NCI-H510A treated with DMSO at 0.1 percent for 48 hours (cell line): ENCODE data around the gene SREBF1.

Experiments
- DNase-seq: peaks from one replicate; lab custom pipeline; 2025; lab: John Stamatoyannopoulos, UW

Gene SREBF1

DNA sequence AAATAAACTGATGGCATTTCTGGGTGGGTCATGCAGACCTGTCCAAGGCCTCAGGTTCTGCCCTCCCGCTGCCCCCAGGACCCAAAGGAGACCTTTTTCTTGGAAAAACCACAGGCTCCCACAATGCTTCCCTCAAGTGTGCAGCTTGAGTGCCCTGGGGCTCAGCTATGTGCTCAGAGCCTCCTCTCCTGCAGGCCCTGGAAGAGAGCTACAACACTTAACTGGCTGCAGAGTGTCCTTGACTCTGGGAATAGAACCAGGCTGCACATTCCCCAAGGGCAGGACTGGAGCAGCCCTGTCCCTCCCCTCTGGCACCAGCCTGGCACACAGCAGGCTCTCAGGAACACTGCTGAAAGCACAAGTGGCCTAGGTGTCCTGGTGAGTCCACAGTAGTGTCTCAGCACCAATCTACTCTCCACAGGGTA is 4.8 kb upstream of the SREBF1 start:
- DNase-seq = peak; percentile 58

DNA sequence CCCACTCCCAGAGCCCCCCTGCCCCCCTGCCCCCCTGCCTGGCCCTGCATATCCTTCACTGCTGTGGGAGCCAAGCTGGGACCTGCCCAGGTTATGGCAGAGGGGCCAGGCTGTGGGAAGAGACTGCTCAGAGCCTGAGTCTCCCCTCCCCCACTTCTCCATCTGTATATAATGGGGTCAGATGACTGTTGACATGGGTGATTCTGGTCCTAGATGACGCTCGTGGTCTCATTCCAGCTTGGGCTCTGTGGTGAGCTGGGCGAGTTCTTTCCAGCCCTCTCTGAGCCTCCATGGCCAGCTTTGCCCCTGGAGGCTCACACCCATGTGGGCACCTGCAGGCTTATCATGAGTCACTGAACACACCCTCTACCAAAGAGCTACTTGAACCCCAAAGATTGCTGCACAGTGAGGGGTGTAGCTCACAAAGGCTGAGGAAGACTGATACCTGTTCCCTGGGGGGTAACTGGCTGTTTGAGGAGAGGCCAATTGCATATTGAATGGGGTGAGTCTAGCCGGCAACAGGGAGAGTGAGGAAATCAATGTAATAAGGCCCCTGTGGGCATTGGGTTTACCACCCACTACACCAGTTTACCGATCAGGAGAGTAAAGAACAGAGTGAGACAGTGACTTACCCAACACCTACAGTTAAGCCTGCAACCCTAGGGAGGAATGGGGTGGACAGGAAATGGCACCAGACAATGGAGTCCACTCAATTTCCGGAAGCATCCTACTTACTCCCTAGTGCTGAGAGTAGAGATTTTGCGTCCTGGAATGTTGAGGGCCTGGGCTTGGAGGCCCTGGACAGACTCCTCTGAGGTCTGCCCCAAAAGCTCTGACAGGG is 4.2 kb upstream of the SREBF1 start:
- peak; percentile 39 for DNase-seq

DNA sequence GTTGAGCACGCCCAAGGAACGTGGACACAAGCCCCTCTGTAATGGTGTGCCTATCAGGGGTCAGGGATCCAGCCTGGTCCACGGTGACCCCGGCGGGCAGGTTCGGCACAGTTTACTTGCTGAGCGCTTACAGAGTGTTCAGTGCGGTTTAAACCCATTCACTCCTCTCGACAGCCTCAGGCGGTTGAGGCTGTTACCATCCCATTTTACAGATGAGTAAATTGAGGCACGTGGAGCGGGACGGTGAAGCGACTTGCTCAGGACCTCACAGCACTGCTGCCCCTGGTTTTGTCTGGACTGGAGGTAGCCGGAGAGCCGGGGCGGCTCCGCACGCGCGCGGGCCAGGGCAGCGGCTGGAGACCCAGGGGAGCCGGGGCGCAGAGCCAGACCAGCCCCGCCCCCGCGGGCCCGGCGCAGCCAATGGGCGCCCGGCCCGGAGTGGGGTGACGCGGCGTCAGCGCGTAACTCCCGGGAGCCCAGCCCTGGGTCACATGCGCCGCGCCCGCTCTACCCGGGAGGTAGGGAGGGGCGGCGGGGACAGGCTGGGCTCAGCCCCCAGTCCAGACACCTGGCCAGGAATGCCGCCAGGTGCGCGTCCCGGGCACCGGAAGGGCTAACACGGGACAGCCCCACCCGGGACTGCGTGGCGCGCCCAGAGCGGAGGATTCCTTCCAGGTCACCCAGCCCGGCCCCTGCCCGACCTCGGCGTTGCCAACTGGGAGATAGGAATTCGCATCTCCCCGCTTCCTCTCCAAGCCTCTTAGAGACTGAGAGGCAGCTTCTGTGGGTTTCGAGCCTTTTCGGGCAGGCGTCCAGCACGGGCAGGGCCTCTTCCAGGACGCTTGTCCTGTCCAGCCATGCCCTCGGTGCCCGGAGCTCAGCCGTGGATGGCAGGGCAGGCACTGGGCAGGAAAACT is 3.3 kb upstream of the SREBF1 start:
- DNase-seq = peak; percentile 80

DNA sequence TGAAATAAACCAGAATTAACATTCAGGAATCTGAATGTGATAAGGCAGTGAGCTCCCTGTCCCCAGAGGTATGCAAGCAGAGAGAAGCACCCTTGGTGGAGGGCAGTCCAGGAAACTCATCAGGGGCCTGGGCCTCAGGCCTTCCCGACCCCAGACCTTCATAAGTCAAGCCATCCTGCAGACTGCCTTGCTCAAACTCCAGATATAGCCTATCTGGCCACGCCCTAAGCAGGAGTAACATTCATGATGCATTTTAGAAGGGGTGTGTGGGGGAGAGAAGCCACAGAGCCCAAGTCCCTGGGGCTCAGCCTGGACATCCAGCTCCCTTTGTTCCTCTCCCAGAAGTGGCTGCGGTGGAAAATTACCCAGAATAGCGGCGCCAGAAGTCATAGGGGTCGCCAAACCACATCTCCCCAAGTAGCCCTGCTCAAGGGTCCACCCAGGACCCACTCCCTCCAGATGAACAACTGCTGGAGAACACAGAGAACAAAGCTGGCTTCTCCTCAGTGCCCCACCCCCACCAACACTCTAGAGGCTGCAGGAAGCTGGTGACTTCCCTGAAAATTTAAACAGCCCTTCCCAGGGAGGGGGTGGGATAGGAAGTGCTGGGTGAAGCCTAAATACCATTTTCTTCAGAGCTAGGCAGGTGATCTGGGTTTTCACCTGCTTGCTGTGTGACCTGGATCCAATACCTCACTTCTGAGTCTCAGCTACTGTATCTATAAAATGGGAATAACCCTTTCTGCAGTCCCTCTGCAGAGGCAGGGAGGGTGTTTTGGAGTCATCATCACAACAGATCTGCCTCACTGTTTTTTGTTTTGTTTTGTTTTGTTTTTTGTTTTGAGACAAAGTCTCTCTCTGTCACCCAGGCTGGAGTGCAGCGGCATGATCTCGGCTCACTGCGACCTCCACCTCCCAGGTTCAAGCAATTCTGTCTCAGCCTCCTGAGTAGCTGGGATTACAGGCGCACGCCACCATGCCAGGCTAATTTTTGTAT is 1.5 kb upstream of the SREBF1 start:
- peak; percentile 61 for DNase-seq

DNA sequence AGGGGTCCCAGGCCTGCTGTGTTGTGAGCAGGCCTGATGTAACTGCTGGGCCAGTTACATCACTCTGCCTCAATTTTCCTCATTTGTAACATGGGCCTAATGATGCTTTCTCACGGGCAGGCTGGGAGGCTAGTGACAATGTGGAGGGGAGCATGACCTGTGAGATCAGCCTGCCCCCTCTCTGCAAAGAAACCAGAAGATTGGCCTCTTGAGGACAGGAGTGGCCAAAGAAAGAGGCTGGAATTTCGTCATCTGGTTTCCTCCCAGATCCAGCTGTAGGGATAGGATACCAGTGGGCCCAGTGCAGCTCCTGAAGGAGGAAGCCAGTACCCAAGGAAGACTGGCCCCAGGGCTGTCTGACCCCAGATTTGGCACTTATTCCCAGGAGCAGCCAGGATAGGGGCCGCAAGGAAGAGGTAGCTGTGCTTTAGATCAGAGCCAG is 615 bp upstream of the SREBF1 start:
- no peak for DNase-seq

DNA sequence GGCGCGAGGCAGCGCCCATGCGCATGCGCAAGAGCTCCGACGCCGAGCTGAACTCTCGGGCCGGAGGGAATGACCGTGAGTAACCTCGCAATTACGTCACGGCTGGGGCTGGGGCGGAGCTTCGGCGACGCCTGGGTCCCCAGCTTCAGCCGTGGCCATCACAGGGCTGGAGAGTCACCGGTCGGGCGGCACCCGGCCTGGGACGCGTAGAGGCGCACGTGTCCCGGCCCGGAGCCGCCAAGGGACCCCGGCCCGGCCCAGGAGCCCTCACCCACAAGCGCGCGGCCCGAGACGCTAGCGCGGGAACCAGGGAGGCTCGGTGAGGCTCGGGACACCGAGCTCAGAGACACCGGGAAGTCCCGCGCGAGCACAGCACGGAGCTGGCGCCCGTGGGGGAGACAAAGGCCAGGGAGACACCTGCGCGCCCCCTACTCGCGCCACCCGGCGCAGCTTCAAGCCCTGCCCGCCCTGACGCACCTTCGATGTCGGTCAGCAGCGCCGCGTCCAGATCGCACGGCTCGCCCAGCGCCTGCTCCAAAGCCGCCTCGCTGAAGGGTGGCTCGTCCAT is 452 bp downstream of the SREBF1 start:
- peak; percentile 93 for DNase-seq

DNA sequence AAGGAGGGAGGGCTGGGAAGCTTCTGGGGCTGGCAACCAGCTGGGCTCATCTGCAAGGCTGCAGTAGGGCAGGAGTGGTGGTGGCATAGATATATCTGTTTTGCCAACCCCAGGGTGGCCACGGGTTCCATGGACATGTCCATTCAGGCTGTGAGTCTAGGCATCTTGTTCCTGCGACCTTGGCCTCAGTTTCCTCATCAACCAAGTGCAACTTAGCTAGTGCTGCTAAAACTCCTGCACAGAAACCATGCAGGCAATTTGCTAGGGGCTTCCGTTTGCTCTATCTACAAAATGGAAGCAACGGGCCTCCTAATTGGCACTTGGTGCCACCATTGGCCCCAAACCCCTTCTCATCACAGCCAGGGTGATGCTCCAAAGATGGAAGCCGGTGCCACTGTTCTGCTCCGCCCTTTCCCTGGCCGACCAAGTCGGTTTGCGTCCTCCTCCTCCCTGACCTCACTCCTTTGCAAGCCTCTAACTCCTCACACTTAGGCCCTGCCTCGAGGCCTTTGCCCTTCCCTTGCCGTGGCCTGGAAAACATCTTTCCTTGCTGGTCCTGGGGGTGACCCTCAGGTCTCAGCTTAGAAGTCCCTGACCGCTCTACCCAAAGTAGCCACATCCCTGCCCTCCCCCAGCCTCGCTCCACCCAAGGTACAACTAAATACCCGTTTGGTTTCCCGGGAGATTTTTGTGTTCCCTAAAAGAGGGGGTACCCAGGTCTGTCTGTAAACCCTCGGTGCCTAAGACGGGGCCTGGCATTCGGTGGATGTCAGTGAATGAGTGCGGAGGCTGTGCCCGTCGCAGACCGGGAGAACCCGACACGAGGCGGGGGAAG is 1.2 kb downstream of the SREBF1 start:
- no peak for DNase-seq

DNA sequence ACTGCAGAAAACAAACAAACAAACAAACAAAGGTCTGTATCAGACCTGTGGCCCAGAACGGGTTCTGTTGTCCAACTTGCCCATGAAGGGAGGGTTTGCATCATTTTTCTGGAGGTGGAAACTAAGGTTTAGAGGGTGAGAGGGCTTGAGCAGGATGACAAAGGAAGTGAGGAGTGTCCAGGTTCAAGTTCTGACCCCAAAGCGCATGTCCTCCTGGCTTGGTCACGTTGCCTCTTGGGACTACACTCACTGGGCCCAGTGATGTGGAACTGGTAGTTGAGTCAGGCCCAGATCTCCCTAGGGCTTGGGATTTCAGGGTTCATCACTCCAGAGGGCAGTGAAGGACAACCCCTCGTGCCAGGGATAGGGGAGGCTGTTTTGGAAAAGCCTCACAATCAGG is 1.8 kb downstream of the SREBF1 start:
- no peak for DNase-seq

DNA sequence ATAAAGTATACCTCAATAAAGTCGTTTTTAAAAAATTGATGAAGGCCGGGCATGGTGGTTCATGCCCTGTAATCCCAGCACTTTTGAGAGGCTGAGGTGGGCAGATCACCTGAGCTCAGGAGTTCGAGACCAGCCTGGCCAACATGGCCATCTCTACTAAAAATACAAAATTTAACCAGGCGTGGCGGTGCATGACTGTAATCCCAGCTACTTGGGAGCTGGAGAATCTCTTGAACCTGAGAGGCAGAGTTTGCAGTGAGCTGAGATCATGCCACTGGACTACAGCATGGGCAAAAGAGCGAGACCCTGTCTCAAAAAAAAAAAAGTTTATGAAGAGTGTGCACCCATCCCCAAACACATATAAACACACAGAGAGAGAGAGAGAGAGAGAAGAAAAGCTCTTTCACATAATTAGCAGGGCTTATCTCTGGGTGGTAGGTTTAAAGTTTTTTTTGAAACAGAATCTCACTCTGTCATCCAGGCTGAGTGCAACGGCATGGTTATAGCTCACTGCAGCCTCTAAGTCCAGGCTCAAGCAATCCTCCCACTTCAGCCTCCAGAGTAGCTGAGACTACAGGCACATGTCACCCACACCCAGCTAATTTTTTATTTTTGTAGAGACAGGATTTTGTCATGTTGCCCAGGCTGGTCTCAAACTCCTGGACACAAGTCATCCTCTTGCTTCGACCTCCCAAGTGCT is 3.0 kb downstream of the SREBF1 start:
- DNase-seq = no peak

DNA sequence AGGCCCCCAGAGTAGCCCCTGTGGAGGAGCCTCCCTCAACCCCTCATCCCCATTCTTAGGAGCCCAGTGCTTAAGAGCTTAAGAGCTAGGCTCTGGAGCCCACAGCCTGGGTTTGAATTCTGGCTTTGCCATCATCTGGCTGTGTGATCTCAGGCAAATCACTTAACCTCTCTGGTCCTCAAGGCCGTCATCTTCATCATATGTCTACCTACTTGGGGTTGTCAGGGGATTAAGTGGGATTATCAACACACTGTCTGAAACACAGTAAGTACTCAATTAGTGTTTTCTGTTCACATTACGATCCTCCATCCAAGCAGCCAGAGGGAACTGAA is 4.8 kb downstream of the SREBF1 start:
- DNase-seq = no peak

DNA sequence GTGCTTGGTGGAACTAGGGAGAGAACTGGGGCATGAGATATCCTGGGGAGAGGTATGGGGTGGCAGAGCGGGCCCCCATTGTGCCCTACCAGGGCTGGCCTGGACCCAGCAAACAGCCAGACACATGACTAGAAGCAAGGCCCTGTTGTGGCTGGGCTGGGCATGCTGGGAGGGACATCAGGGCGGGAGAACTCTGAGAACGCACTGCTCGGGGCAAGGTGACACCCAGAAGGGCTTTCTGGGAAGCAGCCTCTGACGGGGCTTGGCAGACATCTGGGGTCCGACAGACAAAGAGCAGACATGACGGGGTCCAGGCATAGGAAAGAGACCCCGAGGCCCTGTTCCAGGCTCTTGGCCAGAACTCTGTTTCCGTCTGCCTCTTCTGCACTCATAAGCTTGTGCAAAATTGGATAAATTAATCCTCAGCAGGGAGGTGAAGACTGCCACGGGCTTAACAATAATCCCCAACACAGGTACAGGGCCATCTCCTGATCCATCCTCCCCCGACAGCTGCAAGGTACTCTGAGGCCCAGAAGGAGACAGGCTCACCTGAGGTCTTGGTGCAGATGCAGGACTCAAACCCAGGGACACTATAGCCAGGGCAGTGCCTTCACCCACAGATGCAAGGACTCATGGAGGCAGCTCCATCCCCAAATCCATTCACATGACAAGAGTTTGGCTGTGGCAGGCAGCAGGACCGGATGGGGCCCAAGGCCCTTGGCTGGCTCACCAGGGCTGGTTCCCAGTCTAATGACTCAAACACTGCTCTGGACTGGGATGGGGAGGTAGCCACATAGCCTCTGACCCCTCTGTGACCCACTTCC is 5.4 kb downstream of the SREBF1 start:
- no peak for DNase-seq

DNA sequence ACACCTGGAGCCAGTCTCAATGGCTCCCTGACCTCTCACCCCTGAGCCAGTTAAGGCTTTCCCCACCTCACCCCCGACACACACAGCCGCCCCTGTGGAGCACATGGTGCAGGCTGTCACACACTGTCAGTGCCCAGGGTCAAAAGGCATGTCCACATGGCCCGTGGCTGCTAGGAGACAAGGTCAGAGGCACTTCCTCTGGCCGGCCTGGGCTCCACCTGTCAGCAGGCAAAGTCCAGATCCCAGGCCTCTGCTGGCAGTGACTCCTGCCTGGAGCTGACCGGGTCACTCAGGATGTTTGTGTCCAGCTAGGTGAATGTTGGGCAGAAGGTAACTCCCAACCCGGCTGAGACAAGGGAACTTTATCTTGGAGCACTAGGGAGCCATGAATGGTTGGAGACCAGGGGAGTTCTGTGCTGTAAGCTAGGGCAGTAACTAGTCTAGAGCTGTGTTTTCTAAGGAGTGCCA is 6.0 kb downstream of the SREBF1 start:
- DNase-seq = no peak

DNA sequence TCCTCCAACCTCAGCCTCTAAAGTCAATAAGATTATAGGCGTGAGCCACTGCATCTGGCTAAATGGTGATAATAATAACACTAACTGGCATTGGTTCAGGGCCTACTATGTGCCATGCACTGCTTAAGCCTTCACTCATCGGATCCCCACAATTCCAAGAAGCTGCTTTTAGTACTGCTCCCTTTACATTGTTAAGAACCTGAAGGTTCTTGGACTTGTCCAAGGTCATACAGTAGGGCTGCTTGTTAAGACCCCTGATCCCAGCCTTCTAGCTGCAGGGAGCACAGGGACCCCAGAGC is 6.6 kb downstream of the SREBF1 start:
- DNase-seq = no peak

DNA sequence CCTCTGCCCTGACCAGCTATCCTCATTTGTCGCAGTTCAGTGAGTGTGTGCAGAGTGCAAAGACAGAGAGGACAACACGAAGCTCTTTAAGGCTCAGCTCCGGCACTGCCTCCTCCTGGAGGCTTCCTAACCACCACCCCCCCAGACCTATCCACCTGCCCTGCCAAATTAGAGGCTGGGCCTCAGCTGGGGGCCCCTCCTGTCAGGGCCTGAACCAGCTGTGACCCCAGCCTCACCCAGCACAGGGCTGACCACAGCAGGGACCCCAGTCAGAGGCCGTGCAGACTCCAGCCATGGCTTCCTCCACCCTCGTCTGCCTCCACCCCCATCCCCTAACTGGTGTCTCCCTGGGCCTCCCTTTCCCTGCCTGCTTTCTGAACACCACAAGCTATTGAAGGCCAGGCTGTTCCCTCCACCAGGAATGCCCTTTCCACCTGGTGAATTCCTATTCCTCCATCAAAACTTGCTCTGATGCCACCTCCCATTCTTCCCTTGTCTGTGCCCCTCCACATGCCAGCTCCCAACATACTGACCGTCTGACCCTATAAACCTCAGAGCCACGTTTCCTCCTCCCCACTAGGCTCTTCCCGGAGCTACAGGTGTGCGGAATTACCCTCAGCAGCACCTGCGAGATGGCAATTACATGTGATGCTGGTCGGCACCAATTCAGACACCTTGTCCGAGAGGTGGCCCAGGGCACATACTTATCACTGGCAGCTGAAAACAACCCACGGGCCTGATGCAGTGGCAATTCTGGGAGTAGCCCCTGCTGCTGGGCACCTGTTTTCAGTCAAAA is 8.8 kb downstream of the SREBF1 start:
- no peak for DNase-seq

DNA sequence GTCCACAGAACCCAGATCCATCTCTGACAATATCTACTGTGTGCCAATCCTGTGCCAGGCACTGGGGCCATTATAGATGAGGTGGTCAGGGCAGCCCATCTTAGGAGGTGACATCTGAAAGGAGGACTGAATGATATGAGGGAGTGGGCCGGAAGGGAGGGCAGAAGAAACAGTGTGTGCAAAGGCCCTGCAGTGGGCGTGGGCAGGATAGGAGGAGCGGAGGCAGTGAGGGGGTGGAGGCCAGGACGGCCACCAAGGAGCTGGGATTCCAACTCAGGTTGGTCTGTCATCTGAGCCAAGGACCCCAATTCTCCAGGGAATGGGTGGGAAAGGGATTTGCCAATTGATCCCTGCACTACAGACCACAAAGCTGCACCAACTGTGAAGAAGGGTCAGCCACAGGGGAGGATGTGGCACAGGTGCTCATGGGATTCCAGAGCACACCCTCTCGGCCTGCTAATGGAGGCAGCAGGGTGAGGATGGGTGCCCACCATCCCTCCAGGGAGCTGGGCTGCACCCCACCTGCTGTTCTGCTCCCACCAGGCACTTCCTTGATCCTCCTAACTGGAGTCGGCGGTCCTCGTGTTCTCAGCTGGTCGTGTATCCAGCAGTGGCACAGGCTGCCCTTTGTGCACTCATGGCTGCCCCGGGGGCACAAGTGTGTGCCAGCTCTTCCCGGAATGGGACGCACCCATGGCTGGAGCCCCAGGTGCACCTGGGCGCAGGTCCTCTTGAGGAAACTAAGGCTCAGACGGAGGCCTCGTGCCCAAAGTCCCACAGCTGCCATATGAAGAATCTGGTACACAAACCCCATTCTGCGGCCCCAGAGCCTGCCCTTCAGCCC is 9.6 kb downstream of the SREBF1 start:
- no peak for DNase-seq

DNA sequence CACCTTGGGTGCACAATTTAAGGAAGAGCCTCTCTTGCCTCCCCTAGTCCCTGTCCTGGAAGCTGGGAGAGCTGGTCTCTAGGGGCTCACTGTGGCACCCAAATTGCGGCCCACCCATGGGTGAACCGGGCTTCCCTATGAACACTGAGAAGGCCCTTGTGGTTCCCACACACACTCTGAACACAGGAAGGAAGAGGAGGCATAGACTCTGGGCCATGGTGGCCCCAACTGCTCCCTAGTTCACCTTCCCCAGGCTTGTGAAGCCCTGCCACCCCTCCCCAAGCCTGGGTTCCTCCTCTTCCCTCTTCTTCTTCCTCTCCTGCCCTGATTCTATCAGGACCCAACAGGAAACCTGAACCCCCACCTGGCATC is 10.5 kb downstream of the SREBF1 start:
- DNase-seq = no peak
